Stomach smooth muscle (tissue), 2 donors: ENCODE measurements around the gene KHDRBS2.

Experiments used
- H3K27ac ChIP-seq: one replicate; pipeline ENCODE4 v1.7.0; 2013; ENCODE audit warnings: mild to moderate bottlenecking, low read length, inconsistent platforms
- H3K27me3 ChIP-seq, 2 donors: one replicate each; pipeline ENCODE4 v1.7.0; 2013; ENCODE audit warnings: low read length in 2 of 2; ENCODE audit not compliant: insufficient read depth in 2 of 2, control insufficient read depth in 1 of 2
- H3K36me3 ChIP-seq, 2 donors: one replicate each; pipeline ENCODE4 v1.7.0; 2013; ENCODE audit warnings: low read length in 2 of 2; ENCODE audit not compliant: control insufficient read depth in 2 of 2, insufficient read depth in 2 of 2
- H3K4me1 ChIP-seq: one replicate; pipeline ENCODE4 v1.7.0; 2013; ENCODE audit warnings: low read length; ENCODE audit not compliant: control insufficient read depth, insufficient read depth
- H3K4me3 ChIP-seq, 2 donors: one replicate each; pipeline ENCODE4 v1.7.0; 2013; ENCODE audit warnings: low read length in 2 of 2
- H3K9ac ChIP-seq, 2 donors: one replicate each; pipeline ENCODE4 v1.7.0; 2013; ENCODE audit warnings: low read length in 2 of 2, mild to moderate bottlenecking in 1 of 2
- H3K9me3 ChIP-seq, 2 donors: one replicate each; pipeline ENCODE4 v1.7.0; 2013; ENCODE audit warnings: low read length in 2 of 2; ENCODE audit not compliant: control insufficient read depth in 2 of 2
- donor health status: healthy.
- donor health status: Pancreatic carcinoma.

KHDRBS2 gene

GRCh38 chr6:61869632-61870400 lies 416.2 kb downstream of the KHDRBS2 start:
- no peaks in the 10 kb centered on the region for H3K27me3 ChIP-seq
- H3K9me3 ChIP-seq: no peaks in the 10 kb centered on the region
- no peak overlapping the region for H3K4me3 ChIP-seq
- H3K4me1 ChIP-seq: no peaks in the 10 kb centered on the region
- H3K36me3 ChIP-seq: no peaks in the 10 kb centered on the region
- no peak overlapping the region for H3K27ac ChIP-seq
- H3K9ac ChIP-seq: no peak overlapping the region

GRCh38 chr6:61868507-61869080 lies 417.4 kb downstream of the KHDRBS2 start:
- Histone ChIP-seq H3K4me1 (no peaks in the 10 kb centered on the region), H3K27me3 (no peaks in the 10 kb centered on the region), H3K9me3 (no peaks in the 10 kb centered on the region), H3K36me3 (no peaks in the 10 kb centered on the region), H3K4me3 (no peak overlapping the region), H3K27ac (no peak overlapping the region), H3K9ac (no peak overlapping the region)

GRCh38 chr6:61867635-61868034 lies 418.4 kb downstream of the KHDRBS2 start:
- no peaks in the 10 kb centered on the region for H3K9me3 ChIP-seq
- no peaks in the 10 kb centered on the region for H3K4me1 ChIP-seq
- H3K27ac ChIP-seq: no peak overlapping the region
- no peak overlapping the region for H3K9ac ChIP-seq
- no peak overlapping the region for H3K4me3 ChIP-seq
- H3K36me3 ChIP-seq: no peaks in the 10 kb centered on the region
- no peaks in the 10 kb centered on the region for H3K27me3 ChIP-seq

GRCh38 chr6:61857541-61857940 lies 428.5 kb downstream of the KHDRBS2 start:
- no peak overlapping the region for H3K4me3 ChIP-seq
- H3K9ac ChIP-seq: no peak overlapping the region
- no peaks in the 10 kb centered on the region for H3K36me3 ChIP-seq
- no peaks in the 10 kb centered on the region for H3K4me1 ChIP-seq
- peaks cover 0 to 3% of the 10 kb centered on the region in 2 donors for H3K9me3 ChIP-seq
- no peaks in the 10 kb centered on the region for H3K27me3 ChIP-seq
- no peak overlapping the region for H3K27ac ChIP-seq

GRCh38 chr6:61841958-61842357 lies 444.1 kb downstream of the KHDRBS2 start:
- no peak overlapping the region for H3K9ac ChIP-seq
- no peaks in the 10 kb centered on the region for H3K36me3 ChIP-seq
- no peaks in the 10 kb centered on the region for H3K4me1 ChIP-seq
- H3K9me3 ChIP-seq: no peaks in the 10 kb centered on the region
- no peaks in the 10 kb centered on the region for H3K27me3 ChIP-seq
- no peak overlapping the region for H3K27ac ChIP-seq
- no peak overlapping the region for H3K4me3 ChIP-seq

DNA sequence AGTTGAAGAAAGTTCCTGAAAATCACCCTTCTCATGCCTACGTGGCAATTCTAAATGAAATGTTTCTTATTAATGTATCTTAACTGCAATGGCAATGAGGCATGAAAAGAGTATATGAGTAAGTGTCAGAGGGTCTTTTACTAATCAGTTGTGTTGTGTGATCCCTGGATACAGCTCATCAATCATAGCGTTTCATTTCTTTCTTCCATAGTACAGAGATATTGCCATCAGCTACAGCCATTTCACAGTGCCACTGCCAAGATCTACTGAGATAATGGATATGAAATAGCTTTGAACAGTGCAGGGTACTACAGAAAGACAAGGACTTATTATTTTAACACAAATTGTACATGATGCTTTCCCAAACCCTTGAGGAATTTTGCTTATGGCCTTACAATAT lies 450.8 kb downstream of the KHDRBS2 start:
- Histone ChIP-seq H3K4me1 (no peaks in the 10 kb centered on the region), H3K4me3 (no peak overlapping the region), H3K36me3 (no peaks in the 10 kb centered on the region), H3K27me3 (no peaks in the 10 kb centered on the region), H3K27ac (no peak overlapping the region), H3K9ac (no peak overlapping the region), H3K9me3 (no peaks in the 10 kb centered on the region)

DNA sequence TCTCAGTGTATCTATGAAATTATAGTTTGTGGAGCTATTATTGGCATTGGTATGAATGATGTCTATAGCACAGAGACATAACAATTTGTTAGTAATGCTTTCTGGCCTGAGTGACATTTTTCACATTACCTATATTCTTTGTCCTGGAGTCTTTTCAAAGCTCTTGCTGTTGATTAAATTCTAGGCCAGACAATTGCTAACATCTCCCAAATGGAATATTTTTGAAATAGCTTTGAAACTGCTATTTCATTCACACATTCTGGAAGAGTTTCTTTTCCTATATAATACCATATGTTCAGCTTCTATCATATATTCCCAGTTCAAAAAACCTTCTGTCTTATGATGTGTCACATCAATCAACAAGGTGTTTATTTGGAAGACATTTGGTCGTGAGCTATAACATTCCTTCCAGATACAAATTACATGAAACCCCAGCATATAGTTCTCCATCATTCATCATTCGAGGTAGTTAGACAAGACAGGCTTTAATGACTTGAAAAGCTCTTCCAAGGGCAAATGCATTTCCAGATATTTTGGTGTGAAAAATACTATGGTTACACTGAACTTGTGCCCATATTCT lies 452.8 kb downstream of the KHDRBS2 start:
- H3K4me1 ChIP-seq: no peaks in the 10 kb centered on the region
- H3K9ac ChIP-seq: no peak overlapping the region
- no peak overlapping the region for H3K4me3 ChIP-seq
- H3K27ac ChIP-seq: no peak overlapping the region
- no peaks in the 10 kb centered on the region for H3K27me3 ChIP-seq
- H3K36me3 ChIP-seq: no peaks in the 10 kb centered on the region
- H3K9me3 ChIP-seq: no peaks in the 10 kb centered on the region

DNA sequence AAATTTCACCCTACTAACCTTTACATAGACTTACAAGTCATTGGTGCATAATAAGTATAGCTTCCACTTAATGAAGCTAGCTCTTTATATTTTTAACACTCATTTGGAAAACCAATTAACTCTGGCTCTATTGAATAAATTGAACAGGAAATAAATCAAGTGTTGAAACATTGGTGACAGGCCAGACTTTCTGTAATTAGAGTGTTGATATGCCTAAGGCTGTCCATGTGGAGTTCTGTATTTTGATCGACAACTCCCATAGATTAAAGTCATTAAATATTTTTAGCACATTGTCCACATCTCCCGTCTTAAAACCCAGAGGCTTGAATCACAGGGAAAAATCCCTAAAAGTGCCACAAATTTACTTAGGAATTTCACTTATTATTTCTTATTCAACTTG lies 468.3 kb downstream of the KHDRBS2 start:
- Histone ChIP-seq H3K27me3 (no peaks in the 10 kb centered on the region), H3K4me3 (no peak overlapping the region), H3K9ac (no peak overlapping the region), H3K27ac (no peak overlapping the region), H3K36me3 (no peaks in the 10 kb centered on the region), H3K9me3 (no peaks in the 10 kb centered on the region), H3K4me1 (no peaks in the 10 kb centered on the region)

DNA sequence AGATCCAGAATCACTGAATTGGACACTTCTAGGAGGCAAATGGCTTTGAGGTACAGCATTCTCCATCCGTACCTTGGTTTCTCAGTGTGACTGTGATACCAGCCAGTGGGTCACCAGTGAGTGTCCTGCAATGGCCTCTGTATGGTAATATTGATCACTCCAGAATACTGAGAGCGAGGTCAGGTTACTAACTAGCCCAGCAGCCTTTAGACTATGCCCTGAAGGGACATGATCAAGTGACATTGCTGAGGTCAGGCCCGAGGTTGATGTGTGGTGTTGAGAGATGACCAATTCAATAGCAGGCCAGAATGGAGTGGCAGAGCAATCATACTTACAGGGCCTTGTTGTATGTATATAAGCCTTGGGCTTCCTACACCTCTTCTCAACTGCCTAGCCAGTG lies 476.0 kb downstream of the KHDRBS2 start:
- H3K27ac ChIP-seq: no peak overlapping the region
- H3K27me3 ChIP-seq: no peaks in the 10 kb centered on the region
- no peak overlapping the region for H3K9ac ChIP-seq
- H3K36me3 ChIP-seq: no peaks in the 10 kb centered on the region
- H3K9me3 ChIP-seq: no peaks in the 10 kb centered on the region
- H3K4me3 ChIP-seq: no peak overlapping the region
- H3K4me1 ChIP-seq: no peaks in the 10 kb centered on the region

- Histone ChIP-seq H3K27me3 (no peaks in the 10 kb centered on the region), H3K4me3 (no peak overlapping the region), H3K4me1 (no peaks in the 10 kb centered on the region), H3K27ac (no peak overlapping the region), H3K9me3 (no peaks in the 10 kb centered on the region), H3K36me3 (no peaks in the 10 kb centered on the region), H3K9ac (no peak overlapping the region)
Measured at GRCh38 chr6:61809004-61809595, 476.9 kb downstream of the KHDRBS2 start.

- Histone ChIP-seq H3K4me1 (no peaks in the 10 kb centered on the region), H3K9me3 (no peaks in the 10 kb centered on the region), H3K27ac (no peak overlapping the region), H3K27me3 (no peaks in the 10 kb centered on the region), H3K4me3 (no peak overlapping the region), H3K36me3 (no peaks in the 10 kb centered on the region), H3K9ac (no peak overlapping the region)
Measured at GRCh38 chr6:61787998-61788397, 498.0 kb downstream of the KHDRBS2 start.
